ENCODE measurements around the gene POR. TPM values are rescaled to one million over a fixed set of nuclear protein-coding genes. Genes with fewer than 3 reads are reported as not detected.

The POR gene
- total and polyA plus RNA-seq, 2 of the 13 experiments (the other 11 are each of a cell fraction or from before 2014, with no cell fraction given) = 145 to 266 TPM

DNA sequence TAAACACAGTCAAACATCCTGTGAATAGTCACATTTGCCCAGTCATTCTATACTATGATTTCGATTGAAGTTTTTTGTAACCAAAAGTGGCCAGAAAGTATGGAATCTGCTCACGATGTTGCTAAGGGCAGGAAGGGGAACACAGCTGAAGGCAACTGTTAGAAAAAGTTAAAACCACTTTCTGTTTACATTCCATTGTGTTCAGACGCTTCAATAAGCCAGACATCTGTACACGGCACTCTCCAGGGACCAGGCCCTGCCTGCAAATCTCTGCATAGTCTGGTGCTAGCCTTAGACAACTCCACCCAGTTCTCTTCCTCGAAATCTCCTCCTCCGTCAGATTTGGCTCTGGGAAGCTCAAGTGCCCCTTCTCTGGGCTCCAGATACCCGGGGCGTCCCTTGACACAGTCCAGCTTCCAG, 96.5 kb downstream of the POR start:
- no TSS peak for BruUV-seq (replicated peaks)
- Histone ChIP-seq H3K36me3 (replicated peaks in 1 of 2; ENCODE audit: control insufficient read depth in 1 of 2, insufficient read depth in 2 of 2, low read length in 2 of 2) (peaks cover 0 to 15% of the 10 kb centered on the region in 2 experiments; a peak in 3 of 5 replicates), H3K9ac (ENCODE audit: insufficient read depth, low read depth, low read length) (no peak overlapping the region), H3K79me2 (ENCODE audit: insufficient read depth, low read length) (no peaks in the 10 kb centered on the region), H3K4me3 (replicated peaks in 1 of 3; ENCODE audit: insufficient read depth in 1 of 3, low read depth in 2 of 3, low read length in 3 of 3) (no peak overlapping the region), H3K27ac (ENCODE audit: extremely low read length, insufficient read depth, low read length) (no peak overlapping the region), H2AFZ (ENCODE audit: low read length) (no peak overlapping the region), H3K4me2 (ENCODE audit: low read depth, low read length) (no peak overlapping the region), H3K4me1 (ENCODE audit: insufficient read depth, low read length) (no peaks in the 10 kb centered on the region), H3K9me3 (ENCODE audit: low read length) (no peaks in the 10 kb centered on the region), H3K27me3 (ENCODE audit: control insufficient read depth in 1 of 2, insufficient read depth in 2 of 2, low read length in 2 of 2) (no peaks in the 10 kb centered on the region), H4K20me1 (ENCODE audit: insufficient read depth, low read length) (no peaks in the 10 kb centered on the region)
- intact Hi-C loops (cut with micrococcal nuclease; ENCODE audit: unreplicated experiment) (no loop called here), in situ Hi-C loops (cut with HindIII; ENCODE audit: extremely low pct_ligation_motif_present, low pct_unique_long_range_greater_than_20kb) (no loop called here)
- CTCF ChIA-PET (ENCODE audit: low intra/inter-chr PET ratio, low total read pairs) = no interaction called here
- DNase-seq (ENCODE audit: low spot score) = no peak
- no peak for FAIRE-seq
- POLR2A ChIA-PET = no interaction called here
- 90% methylated on average over 8 of the region's 8 CpGs for WGBS (ENCODE audit: low lambda C conversion rate)
- ATAC-seq = no peak
- TF ChIP-seq HMG20A (CRISPR knock-in tag; IDR thresholded peaks at IDR 0.05; ENCODE audit: borderline replicate concordance) = no peak
- no peak for TF ChIP-seq ZEB1 (IDR thresholded peaks at IDR 0.05; ENCODE audit: insufficient replicate concordance, low read depth)
- TF ChIP-seq FOXP1 (IDR thresholded peaks at IDR 0.05) = no peak
- TF ChIP-seq FOXP1 (CRISPR knock-in tag; IDR thresholded peaks at IDR 0.05) = no peak
- no peak for TF ChIP-seq HIVEP1 (CRISPR knock-in tag; IDR thresholded peaks at IDR 0.05)
- TF ChIP-seq FOXJ3 (CRISPR knock-in tag; IDR thresholded peaks at IDR 0.05; ENCODE audit: borderline replicate concordance) = no peak
- no peak for TF ChIP-seq MTA1 (CRISPR knock-in tag; IDR thresholded peaks at IDR 0.05; ENCODE audit: borderline replicate concordance)
- TF ChIP-seq AGO1 (IDR thresholded peaks at IDR 0.05; ENCODE audit: low read depth, low read length, poor library complexity, severe bottlenecking) = no peak
- TF ChIP-seq, protein P1, sequence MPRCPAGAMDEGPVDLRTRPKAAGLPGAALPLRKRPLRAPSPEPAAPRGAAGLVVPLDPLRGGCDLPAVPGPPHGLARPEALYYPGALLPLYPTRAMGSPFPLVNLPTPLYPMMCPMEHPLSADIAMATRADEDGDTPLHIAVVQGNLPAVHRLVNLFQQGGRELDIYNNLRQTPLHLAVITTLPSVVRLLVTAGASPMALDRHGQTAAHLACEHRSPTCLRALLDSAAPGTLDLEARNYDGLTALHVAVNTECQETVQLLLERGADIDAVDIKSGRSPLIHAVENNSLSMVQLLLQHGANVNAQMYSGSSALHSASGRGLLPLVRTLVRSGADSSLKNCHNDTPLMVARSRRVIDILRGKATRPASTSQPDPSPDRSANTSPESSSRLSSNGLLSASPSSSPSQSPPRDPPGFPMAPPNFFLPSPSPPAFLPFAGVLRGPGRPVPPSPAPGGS (CRISPR knock-in tag; IDR thresholded peaks at IDR 0.05) = no peak
- TF ChIP-seq ZKSCAN8 (CRISPR knock-in tag; IDR thresholded peaks at IDR 0.05; ENCODE audit: borderline replicate concordance) = no peak
- TF ChIP-seq, protein P2, sequence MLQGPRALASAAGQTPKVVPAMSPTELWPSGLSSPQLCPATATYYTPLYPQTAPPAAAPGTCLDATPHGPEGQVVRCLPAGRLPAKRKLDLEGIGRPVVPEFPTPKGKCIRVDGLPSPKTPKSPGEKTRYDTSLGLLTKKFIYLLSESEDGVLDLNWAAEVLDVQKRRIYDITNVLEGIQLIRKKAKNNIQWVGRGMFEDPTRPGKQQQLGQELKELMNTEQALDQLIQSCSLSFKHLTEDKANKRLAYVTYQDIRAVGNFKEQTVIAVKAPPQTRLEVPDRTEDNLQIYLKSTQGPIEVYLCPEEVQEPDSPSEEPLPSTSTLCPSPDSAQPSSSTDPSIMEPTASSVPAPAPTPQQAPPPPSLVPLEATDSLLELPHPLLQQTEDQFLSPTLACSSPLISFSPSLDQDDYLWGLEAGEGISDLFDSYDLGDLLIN (CRISPR knock-in tag; IDR thresholded peaks at IDR 0.05; ENCODE audit: borderline replicate concordance) = no peak
- TF ChIP-seq ZNF577 (CRISPR knock-in tag; IDR thresholded peaks at IDR 0.05; ENCODE audit: borderline replicate concordance, low read depth) = no peak
- no peak for TF ChIP-seq RNF2 (conservative IDR thresholded peaks at IDR 0.05; ENCODE audit: low read depth)
- TF ChIP-seq, protein P3, sequence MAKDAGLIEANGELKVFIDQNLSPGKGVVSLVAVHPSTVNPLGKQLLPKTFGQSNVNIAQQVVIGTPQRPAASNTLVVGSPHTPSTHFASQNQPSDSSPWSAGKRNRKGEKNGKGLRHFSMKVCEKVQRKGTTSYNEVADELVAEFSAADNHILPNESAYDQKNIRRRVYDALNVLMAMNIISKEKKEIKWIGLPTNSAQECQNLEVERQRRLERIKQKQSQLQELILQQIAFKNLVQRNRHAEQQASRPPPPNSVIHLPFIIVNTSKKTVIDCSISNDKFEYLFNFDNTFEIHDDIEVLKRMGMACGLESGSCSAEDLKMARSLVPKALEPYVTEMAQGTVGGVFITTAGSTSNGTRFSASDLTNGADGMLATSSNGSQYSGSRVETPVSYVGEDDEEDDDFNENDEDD (CRISPR knock-in tag; IDR thresholded peaks at IDR 0.05; ENCODE audit: borderline replicate concordance) = no peak
- TF ChIP-seq, protein P4, sequence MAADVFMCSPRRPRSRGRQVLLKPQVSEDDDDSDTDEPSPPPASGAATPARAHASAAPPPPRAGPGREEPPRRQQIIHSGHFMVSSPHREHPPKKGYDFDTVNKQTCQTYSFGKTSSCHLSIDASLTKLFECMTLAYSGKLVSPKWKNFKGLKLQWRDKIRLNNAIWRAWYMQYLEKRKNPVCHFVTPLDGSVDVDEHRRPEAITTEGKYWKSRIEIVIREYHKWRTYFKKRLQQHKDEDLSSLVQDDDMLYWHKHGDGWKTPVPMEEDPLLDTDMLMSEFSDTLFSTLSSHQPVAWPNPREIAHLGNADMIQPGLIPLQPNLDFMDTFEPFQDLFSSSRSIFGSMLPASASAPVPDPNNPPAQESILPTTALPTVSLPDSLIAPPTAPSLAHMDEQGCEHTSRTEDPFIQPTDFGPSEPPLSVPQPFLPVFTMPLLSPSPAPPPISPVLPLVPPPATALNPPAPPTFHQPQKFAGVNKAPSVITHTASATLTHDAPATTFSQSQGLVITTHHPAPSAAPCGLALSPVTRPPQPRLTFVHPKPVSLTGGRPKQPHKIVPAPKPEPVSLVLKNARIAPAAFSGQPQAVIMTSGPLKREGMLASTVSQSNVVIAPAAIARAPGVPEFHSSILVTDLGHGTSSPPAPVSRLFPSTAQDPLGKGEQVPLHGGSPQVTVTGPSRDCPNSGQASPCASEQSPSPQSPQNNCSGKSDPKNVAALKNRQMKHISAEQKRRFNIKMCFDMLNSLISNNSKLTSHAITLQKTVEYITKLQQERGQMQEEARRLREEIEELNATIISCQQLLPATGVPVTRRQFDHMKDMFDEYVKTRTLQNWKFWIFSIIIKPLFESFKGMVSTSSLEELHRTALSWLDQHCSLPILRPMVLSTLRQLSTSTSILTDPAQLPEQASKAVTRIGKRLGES (CRISPR knock-in tag; IDR thresholded peaks at IDR 0.05; ENCODE audit: borderline replicate concordance) = no peak
- no peak for TF ChIP-seq SUZ12 (IDR thresholded peaks at IDR 0.05; ENCODE audit: low read depth, low read length)
- TF ChIP-seq, protein P5, sequence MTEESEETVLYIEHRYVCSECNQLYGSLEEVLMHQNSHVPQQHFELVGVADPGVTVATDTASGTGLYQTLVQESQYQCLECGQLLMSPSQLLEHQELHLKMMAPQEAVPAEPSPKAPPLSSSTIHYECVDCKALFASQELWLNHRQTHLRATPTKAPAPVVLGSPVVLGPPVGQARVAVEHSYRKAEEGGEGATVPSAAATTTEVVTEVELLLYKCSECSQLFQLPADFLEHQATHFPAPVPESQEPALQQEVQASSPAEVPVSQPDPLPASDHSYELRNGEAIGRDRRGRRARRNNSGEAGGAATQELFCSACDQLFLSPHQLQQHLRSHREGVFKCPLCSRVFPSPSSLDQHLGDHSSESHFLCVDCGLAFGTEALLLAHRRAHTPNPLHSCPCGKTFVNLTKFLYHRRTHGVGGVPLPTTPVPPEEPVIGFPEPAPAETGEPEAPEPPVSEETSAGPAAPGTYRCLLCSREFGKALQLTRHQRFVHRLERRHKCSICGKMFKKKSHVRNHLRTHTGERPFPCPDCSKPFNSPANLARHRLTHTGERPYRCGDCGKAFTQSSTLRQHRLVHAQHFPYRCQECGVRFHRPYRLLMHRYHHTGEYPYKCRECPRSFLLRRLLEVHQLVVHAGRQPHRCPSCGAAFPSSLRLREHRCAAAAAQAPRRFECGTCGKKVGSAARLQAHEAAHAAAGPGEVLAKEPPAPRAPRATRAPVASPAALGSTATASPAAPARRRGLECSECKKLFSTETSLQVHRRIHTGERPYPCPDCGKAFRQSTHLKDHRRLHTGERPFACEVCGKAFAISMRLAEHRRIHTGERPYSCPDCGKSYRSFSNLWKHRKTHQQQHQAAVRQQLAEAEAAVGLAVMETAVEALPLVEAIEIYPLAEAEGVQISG (CRISPR knock-in tag; IDR thresholded peaks at IDR 0.05) = no peak
